ENCODE data around the gene LRIG3.
A peak's percentile ranks its signal among the peaks of the same experiment; 100 is the strongest.
"Not testable (repeated sequence)": the region's sequence is repeated elsewhere in the genome, so short reads cannot be mapped to it uniquely, and the experiment has no call there.

Gene LRIG3

GRCh38 chr12:58920102-58920960 is at the start of gene LRIG3:
Gene LRIG3, minus strand, starts transcription at chr12:58920504. Its CDS starts 269 bp downstream, at chr12:58920235.
- peak; percentile 12 for DNase-seq

- no peak for DNase-seq
Measured at GRCh38 chr12:58969237-58969636, 48.9 kb upstream of the LRIG3 start.

DNA sequence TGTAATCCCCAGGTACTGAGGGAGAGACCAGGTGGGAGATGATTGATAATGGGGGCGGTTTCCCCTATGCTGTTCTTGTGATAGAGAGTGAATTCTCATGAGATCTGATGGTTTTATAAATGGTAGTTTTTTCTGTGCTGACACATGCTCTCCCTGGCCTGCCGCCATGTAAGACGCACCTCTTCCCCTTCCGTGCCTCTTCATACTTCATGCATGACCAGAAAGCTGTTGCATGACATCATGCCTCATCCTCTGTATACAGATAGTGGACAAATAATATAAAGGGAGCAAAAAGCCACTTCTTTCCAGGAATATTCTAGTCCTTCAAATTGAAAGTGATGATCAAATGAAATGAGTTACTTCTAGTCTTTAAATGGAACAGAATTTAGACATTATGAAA is 47.3 kb upstream of the LRIG3 start:
- DNase-seq = no peak

GRCh38 chr12:58966939-58967338 is 46.6 kb upstream of the LRIG3 start:
- no peak for DNase-seq

DNA sequence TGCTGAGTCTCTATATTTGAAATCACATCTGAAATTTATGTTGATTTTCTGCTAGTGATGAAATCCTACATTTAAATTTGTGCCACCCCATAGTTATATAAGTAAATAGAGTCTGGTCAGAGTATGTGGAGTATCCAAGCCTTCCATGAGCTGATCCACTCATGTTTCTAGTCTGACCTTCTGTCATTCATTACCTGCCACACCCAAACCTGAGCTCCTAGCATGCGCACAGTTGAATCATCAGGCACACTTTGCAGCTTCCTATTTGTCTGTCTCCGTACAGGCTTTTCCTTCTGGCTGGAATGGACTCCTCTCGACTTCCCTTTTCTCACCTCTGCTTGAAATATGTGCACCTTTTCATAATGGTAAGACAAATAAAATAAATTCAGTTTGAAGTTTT is 45.3 kb upstream of the LRIG3 start:
- no peak for DNase-seq

DNA sequence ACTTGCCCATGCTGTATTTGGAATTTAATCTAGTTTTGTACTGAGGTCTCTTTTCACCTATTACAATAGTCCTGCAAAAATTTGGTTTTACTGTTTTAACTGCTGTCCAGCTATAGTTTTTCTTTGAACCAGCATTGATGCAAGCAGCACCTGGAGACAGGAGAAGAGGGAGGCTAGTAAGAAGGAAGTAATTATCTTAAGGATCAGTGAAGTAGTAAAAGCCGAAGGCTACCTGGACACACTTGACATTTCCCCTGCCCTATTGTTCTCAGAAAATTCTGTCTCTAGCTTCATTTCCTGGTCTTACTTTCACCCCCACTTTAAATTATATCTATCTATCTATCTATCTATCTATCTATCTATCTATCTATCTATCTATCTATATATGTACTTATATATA is 43.5 kb upstream of the LRIG3 start:
- DNase-seq = no peak

DNA sequence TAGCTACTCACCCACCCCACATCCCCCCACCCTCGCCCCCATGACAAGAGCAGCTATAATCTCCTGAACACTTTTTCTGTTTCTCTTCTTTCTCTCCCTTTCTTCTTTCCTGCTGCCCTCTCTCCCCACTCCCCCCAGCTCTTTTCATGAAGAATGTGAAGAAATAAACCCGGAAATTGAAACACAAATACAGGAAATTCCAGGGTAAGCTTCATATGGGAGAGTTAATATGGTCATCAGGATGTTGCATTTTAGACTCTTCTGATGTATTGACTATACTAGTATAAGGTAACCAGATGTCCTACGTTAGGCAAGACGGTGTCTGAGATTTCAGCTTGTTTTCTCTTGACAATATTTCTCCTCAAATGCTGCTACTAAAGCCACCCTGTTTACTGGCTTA is 41.6 kb upstream of the LRIG3 start:
- DNase-seq = no peak

- no peak for DNase-seq
Measured at GRCh38 chr12:58961166-58961565, 40.9 kb upstream of the LRIG3 start.

- DNase-seq = no peak
Measured at GRCh38 chr12:58959639-58960300, 39.5 kb upstream of the LRIG3 start.

DNA sequence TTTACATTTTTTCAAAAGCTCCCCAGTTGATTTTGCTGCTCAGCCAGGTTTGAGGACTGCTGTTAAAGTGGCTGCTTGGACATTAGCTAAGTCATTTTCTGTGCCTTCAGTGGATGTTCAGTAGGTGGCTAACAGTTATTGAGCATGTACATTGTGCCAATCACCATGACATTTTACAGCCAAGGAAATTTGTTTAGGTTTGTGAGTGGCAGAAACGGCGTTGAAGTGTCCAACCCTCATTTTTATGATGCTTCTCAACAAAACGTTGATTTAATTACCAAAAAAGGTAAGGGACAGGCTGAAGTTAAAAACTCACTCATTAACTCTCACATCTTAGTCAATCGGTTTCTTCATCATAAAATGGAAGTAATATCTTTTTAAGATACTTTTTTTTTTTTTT is 37.0 kb upstream of the LRIG3 start:
- DNase-seq = no peak

GRCh38 chr12:58955849-58956248 is 35.5 kb upstream of the LRIG3 start:
- DNase-seq = no peak

DNA sequence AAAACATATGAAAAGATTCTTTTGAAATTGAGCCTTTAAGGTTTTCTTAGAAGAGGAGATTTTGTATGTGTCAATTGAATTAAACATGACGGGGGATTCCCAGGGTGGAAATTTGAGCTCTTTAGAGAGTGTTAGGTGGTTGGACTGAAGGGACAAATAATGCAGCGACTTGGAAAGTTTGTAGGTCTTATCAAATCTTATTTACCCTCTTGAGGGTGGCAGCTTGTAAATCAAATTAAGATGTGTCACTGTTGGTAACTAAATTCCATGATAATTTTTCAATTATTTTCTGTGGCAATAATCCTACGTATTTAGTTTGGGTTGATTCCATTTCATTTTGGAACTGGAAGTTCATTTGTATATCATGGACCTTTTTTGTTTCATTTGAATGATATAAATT is 33.7 kb upstream of the LRIG3 start:
- DNase-seq = no peak

- no peak for DNase-seq
Measured at GRCh38 chr12:58950739-58951100, 30.4 kb upstream of the LRIG3 start.

GRCh38 chr12:58949954-58950738 is 29.8 kb upstream of the LRIG3 start:
- not testable (repeated sequence) for DNase-seq

- no peak for DNase-seq
Measured at GRCh38 chr12:58943079-58943478, 22.8 kb upstream of the LRIG3 start.

DNA sequence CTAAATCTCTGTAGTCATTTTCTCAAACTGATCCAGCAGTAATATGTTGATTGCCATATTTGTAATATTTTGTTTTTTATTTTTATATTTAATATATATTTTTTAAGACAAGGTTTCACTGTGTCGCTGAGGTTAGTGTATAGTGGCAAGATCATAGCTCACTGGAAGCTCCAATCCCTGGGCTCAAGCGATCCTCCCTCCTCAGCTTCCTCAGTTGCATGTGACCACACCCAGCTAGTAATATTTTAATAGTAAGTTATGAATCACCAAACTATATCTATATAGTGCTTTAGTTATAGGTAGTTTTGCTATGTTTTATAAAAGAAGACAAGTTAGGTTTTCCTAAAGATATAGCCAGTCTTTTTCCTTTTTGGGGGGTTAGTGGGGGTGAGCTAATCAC is 22.0 kb upstream of the LRIG3 start:
- DNase-seq = no peak

DNA sequence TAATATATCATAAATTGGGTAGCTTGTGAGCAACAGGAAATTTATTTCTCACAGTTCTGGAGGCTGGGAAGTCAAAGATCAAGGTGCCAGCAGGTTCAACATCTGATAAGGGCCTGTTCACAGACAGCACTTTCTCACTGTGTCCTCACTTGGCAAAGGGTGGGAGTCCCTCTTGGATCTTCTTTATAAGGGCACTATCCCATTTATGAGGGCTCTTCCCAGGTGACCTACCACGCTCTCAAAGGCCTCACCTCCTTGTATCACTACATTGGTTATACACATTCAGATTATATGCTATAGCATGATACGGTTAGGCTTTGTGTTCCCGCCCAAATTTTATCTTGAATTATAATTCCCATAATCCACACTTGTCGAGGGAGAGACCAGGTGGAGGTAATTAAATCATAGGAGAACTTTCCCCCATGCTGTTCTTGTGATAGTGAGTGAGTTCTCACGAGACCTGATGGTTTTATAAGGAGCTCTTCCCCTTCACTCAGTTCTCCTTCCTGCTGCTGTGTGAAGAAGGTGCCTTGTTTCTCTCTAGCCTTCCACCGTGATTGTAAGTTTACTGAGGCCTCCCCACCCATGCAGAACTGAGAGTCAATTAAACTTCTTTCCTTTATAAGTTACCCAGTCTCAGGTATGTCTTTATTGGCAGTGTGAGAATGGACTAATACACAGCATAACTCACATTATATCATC is 19.2 kb upstream of the LRIG3 start:
- DNase-seq = no peak

GRCh38 chr12:58938440-58938839 is 18.1 kb upstream of the LRIG3 start:
- DNase-seq = no peak

DNA sequence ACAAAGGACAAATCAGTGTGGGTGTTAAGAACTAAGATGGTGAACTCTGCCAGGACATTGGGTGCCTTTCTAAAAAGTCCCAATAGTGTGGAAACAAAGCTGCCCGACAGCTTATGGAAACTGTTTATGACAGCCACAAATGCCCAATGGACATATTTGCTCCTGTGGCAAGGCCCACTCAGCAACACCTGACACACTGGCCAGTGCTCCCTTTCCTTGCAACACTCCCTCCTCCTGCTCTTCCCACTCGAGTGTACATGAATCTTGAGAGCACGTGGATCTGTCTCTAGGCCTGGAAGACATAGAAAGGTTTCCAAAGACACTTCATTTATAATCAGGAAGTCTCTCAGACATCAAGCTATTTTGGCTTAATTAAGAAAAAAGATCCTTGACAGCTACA is 14.2 kb upstream of the LRIG3 start:
- no peak for DNase-seq

- no peak for DNase-seq
Measured at GRCh38 chr12:58932806-58933681, 12.7 kb upstream of the LRIG3 start.

DNA sequence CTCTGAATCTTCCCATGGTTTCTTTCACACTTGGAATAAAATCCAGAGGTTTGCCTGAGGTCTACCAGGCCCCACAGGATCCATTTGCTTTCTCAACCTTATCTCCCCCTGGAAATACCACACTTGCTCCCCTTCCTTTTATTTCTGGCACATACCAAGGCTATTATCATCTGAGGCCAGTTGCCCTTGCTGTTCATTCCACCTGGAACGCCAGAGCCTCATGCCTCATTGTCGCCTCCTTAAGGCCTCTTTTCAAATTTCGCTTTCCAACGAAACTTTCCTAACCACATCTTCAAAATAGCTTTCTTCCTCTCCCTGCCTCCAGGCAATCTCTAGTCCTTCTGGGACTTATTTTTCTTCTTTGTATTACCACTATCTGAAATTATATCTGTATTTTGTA is 11.2 kb upstream of the LRIG3 start:
- DNase-seq = no peak

DNA sequence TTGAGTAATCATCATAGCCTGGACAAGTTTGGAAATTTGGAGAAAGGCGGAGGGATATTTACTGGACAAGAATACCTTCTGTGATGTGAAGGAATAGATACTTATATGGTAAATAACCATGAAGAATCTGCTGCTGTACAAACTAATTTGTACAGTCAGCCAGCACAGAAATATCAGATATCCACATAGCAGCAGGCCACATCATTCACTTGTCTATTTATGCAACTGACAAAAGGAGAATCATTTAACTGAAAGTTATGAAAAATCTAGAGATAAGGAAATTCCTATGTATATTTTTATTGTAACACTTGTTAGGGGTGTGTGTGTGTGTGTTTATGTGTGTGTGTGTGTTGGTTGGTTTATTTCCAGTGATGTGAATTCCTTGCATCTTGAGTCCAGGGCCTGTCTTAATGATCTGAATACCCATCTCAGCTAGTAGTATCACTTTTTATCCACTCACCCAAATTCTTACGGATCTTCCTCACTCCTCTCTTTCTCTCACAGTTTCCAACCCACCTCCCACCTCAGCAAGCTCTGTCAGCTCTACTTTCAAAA is 10.5 kb upstream of the LRIG3 start:
- no peak for DNase-seq
